Activated T-helper 17 cell treated with anti-CD3 and anti-CD28 coated beads, Interleukin-2, amount 50 U/mL, for 72 hours (primary cell): ENCODE data around the gene TRIM3. TPM values are rescaled to one million over a fixed set of nuclear protein-coding genes. Genes with fewer than 3 reads are reported as not detected.
A peak's percentile ranks its signal among the peaks of the same experiment; 100 is the strongest.
"Not testable (repeated sequence)": the region's sequence is repeated elsewhere in the genome, so short reads cannot be mapped to it uniquely, and the experiment has no call there.

Experiments used
- ATAC-seq: fragments of 150-1000 bp; cut with Tn5 transposase; replicated peaks from 2 replicates; pipeline ENCODE4 v1.10.0; 2021; ENCODE audit warnings: mild to moderate bottlenecking, moderate library complexity
- H3K27ac Mint-ChIP-seq: one replicate; pipeline ENCODE4 v1.8.0; 2022; ENCODE audit warnings: mixed read lengths
- H3K27me3 Mint-ChIP-seq: one replicate; pipeline ENCODE4 v1.8.0; 2022; ENCODE audit warnings: mixed read lengths
- H3K36me3 Mint-ChIP-seq: one replicate; pipeline ENCODE4 v1.8.0; 2022; ENCODE audit warnings: low read depth, mild to moderate bottlenecking, mixed read lengths
- H3K4me1 Mint-ChIP-seq: one replicate; pipeline ENCODE4 v1.8.0; 2022; ENCODE audit warnings: mixed read lengths
- H3K4me3 Mint-ChIP-seq: one replicate; pipeline ENCODE4 v1.8.0; 2022; ENCODE audit warnings: mild to moderate bottlenecking, mixed read lengths
- H3K9me3 Mint-ChIP-seq: one replicate; pipeline ENCODE4 v1.8.0; 2022; ENCODE audit warnings: mixed read lengths
- total RNA-seq, 2 donors: library from RNA; stranded (reverse); gene quantifications; one replicate each; pipeline ENCODE4 v1.2.3, GENCODE V29; 2022

The TRIM3 gene
- total RNA-seq: 10 to 100 TPM in 1 of 2 donors, 1 to 10 TPM in 1; 7.0 to 10.7 TPM

- Mint-ChIP-seq H3K27ac (peak within 1 kb of the TSS; percentile 79), H3K9me3 (no peaks in the 10 kb centered on the region), H3K36me3 (peaks cover 24% of the 10 kb centered on the region), H3K27me3 (no peaks in the 10 kb centered on the region), H3K4me3 (peak within 1 kb of the TSS; percentile 77), H3K4me1 (peaks cover 6% of the 10 kb centered on the region)
- peak; percentile 74 for ATAC-seq
These were observed at the start of gene TRIM3 for GRCh38 chr11:6473451-6474412. TRIM3 (minus strand) TSS chr11:6473941; CDS start chr11:6465695, 8,246 bp downstream.

GRCh38 chr11:6523253-6523652, 49.5 kb upstream of the TRIM3 start:
- peak; percentile 74 for ATAC-seq
- H3K27ac Mint-ChIP-seq: no peak overlapping the region
- H3K4me3 Mint-ChIP-seq: no peak overlapping the region
- no peaks in the 10 kb centered on the region for H3K27me3 Mint-ChIP-seq
- peaks cover 66% of the 10 kb centered on the region for H3K36me3 Mint-ChIP-seq
- H3K9me3 Mint-ChIP-seq: no peaks in the 10 kb centered on the region
- peaks cover 16% of the 10 kb centered on the region for H3K4me1 Mint-ChIP-seq

GRCh38 chr11:6521946-6522345, 48.2 kb upstream of the TRIM3 start:
- H3K27me3 Mint-ChIP-seq, H3K4me3 Mint-ChIP-seq, H3K9me3 Mint-ChIP-seq, H3K27ac Mint-ChIP-seq, ATAC-seq: not testable (repeated sequence)
- Mint-ChIP-seq H3K4me1 (peaks cover 15% of the 10 kb centered on the region), H3K36me3 (peaks cover 71% of the 10 kb centered on the region)

- peak; percentile 26 for ATAC-seq
- peaks cover 74% of the 10 kb centered on the region for H3K36me3 Mint-ChIP-seq
- H3K9me3 Mint-ChIP-seq: no peaks in the 10 kb centered on the region
- peaks cover 5% of the 10 kb centered on the region for H3K4me1 Mint-ChIP-seq
- H3K27me3 Mint-ChIP-seq: no peaks in the 10 kb centered on the region
- no peak overlapping the region for H3K27ac Mint-ChIP-seq
- H3K4me3 Mint-ChIP-seq: no peak overlapping the region
These were observed 46.5 kb upstream of the TRIM3 start for GRCh38 chr11:6520265-6520664.

- H3K36me3 Mint-ChIP-seq: peaks cover 95% of the 10 kb centered on the region
- H3K9me3 Mint-ChIP-seq: no peaks in the 10 kb centered on the region
- no peaks in the 10 kb centered on the region for H3K27me3 Mint-ChIP-seq
- H3K4me1 Mint-ChIP-seq: no peaks in the 10 kb centered on the region
- no peak for ATAC-seq
- no peak overlapping the region for H3K4me3 Mint-ChIP-seq
- no peak overlapping the region for H3K27ac Mint-ChIP-seq
These were observed 43.1 kb upstream of the TRIM3 start for GRCh38 chr11:6516865-6517264.

GRCh38 chr11:6505577-6506240, 32.0 kb upstream of the TRIM3 start:
- H3K36me3 Mint-ChIP-seq: peaks cover 71% of the 10 kb centered on the region
- peak; percentile 47 for ATAC-seq
- H3K4me1 Mint-ChIP-seq: peaks cover 5% of the 10 kb centered on the region
- no peaks in the 10 kb centered on the region for H3K27me3 Mint-ChIP-seq
- no peak overlapping the region for H3K4me3 Mint-ChIP-seq
- no peak overlapping the region for H3K27ac Mint-ChIP-seq
- H3K9me3 Mint-ChIP-seq: no peaks in the 10 kb centered on the region

- Mint-ChIP-seq H3K4me3 (no peak overlapping the region), H3K36me3 (peaks cover 68% of the 10 kb centered on the region), H3K27ac (no peak overlapping the region), H3K27me3 (no peaks in the 10 kb centered on the region), H3K9me3 (no peaks in the 10 kb centered on the region), H3K4me1 (peaks cover 5% of the 10 kb centered on the region)
- no peak for ATAC-seq
These were observed 30.4 kb upstream of the TRIM3 start for GRCh38 chr11:6504166-6504565.

- H3K9me3 Mint-ChIP-seq: no peaks in the 10 kb centered on the region
- H3K4me1 Mint-ChIP-seq: peaks cover 5% of the 10 kb centered on the region
- H3K36me3 Mint-ChIP-seq: peaks cover 70% of the 10 kb centered on the region
- H3K27ac Mint-ChIP-seq: peak overlapping the region; percentile 63
- no peaks in the 10 kb centered on the region for H3K27me3 Mint-ChIP-seq
- H3K4me3 Mint-ChIP-seq: no peak overlapping the region
- no peak for ATAC-seq
These were observed 28.6 kb upstream of the TRIM3 start for GRCh38 chr11:6502382-6502781.

GRCh38 chr11:6498544-6498943, 24.8 kb upstream of the TRIM3 start:
- Mint-ChIP-seq H3K9me3 (no peaks in the 10 kb centered on the region), H3K36me3 (peaks cover 70% of the 10 kb centered on the region), H3K27ac (no peak overlapping the region), H3K27me3 (no peaks in the 10 kb centered on the region), H3K4me3 (no peak overlapping the region), H3K4me1 (peaks cover 10% of the 10 kb centered on the region)
- ATAC-seq: no peak

GRCh38 chr11:6498121-6498520, 24.4 kb upstream of the TRIM3 start:
- Mint-ChIP-seq H3K9me3 (no peaks in the 10 kb centered on the region), H3K27ac (no peak overlapping the region), H3K36me3 (peaks cover 70% of the 10 kb centered on the region), H3K4me3 (no peak overlapping the region), H3K27me3 (no peaks in the 10 kb centered on the region), H3K4me1 (peaks cover 10% of the 10 kb centered on the region)
- ATAC-seq: no peak

GRCh38 chr11:6497069-6497839, 23.5 kb upstream of the TRIM3 start, which contains the start of gene DNHD1:
DNHD1 (plus strand) TSS chr11:6497280; CDS start chr11:6498216, 936 bp downstream.
- peaks cover 10% of the 10 kb centered on the region for H3K4me1 Mint-ChIP-seq
- peaks cover 70% of the 10 kb centered on the region for H3K36me3 Mint-ChIP-seq
- ATAC-seq: no peak
- no peaks in the 10 kb centered on the region for H3K9me3 Mint-ChIP-seq
- no peak within 1 kb of the TSS for H3K27ac Mint-ChIP-seq
- no peaks in the 10 kb centered on the region for H3K27me3 Mint-ChIP-seq
- no peak within 1 kb of the TSS for H3K4me3 Mint-ChIP-seq

- Mint-ChIP-seq H3K36me3 (peaks cover 61% of the 10 kb centered on the region), H3K4me3 (no peak overlapping the region), H3K27ac (no peak overlapping the region), H3K27me3 (no peaks in the 10 kb centered on the region), H3K4me1 (peaks cover under 1% of the 10 kb centered on the region), H3K9me3 (no peaks in the 10 kb centered on the region)
- no peak for ATAC-seq
These were observed 15.6 kb upstream of the TRIM3 start for GRCh38 chr11:6489306-6489705.

- Mint-ChIP-seq H3K36me3 (peaks cover 59% of the 10 kb centered on the region), H3K27me3 (no peaks in the 10 kb centered on the region), H3K27ac (no peak overlapping the region), H3K4me1 (no peaks in the 10 kb centered on the region), H3K9me3 (no peaks in the 10 kb centered on the region), H3K4me3 (no peak overlapping the region)
- ATAC-seq: no peak
These were observed 15.1 kb upstream of the TRIM3 start for GRCh38 chr11:6488821-6489220.

GRCh38 chr11:6488342-6488741, 14.6 kb upstream of the TRIM3 start:
- no peak for ATAC-seq
- H3K27ac Mint-ChIP-seq: no peak overlapping the region
- H3K4me1 Mint-ChIP-seq: peaks cover 2% of the 10 kb centered on the region
- no peaks in the 10 kb centered on the region for H3K9me3 Mint-ChIP-seq
- H3K36me3 Mint-ChIP-seq: peaks cover 59% of the 10 kb centered on the region
- H3K4me3 Mint-ChIP-seq: no peak overlapping the region
- no peaks in the 10 kb centered on the region for H3K27me3 Mint-ChIP-seq
